HepG2 (cell line): ENCODE results near the gene SMARCA2. TPM values are rescaled to one million over a fixed set of nuclear protein-coding genes. Genes with fewer than 3 reads are reported as not detected.

Source experiments
- ATF7-NPFF ChIP-seq: sonication (generic); formaldehyde crosslinking; IDR thresholded peaks from 2 replicates; pipeline ENCODE4 v1.8.1; 2023; ENCODE audit warnings: mild to moderate bottlenecking, low read depth, missing genetic modification reagents, moderate library complexity
- CCAR2 ChIP-seq: fragments of 200-400 bp; formaldehyde crosslinking; optimal IDR thresholded peaks from 2 replicates; pipeline ENCODE3; 2018; ENCODE audit warnings: low read depth, mild to moderate bottlenecking, low read length, moderate library complexity
- CEBPG ChIP-seq: IDR thresholded peaks from 2 replicates; pipeline ENCODE4 v1.6.1; 2016
- FOSL1 ChIP-seq: sonication (generic); formaldehyde crosslinking; IDR thresholded peaks from 2 replicates; pipeline ENCODE4 v1.9.0; 2021; ENCODE audit warnings: missing genetic modification reagents, borderline replicate concordance
- GATA4 ChIP-seq: sonication (generic); IDR thresholded peaks from 2 replicates; pipeline ENCODE4 v1.6.1; 2016; ENCODE audit warnings: antibody characterized with exemption, low read depth, borderline replicate concordance
- GFI1 ChIP-seq: sonication (generic); formaldehyde crosslinking; IDR thresholded peaks from 2 replicates; pipeline ENCODE4 v1.5.0; 2020; ENCODE audit warnings: missing genetic modification reagents, mild to moderate bottlenecking, borderline replicate concordance
- GMEB1 ChIP-seq: sonication (generic); formaldehyde crosslinking; IDR thresholded peaks from 2 replicates; pipeline ENCODE4 v1.5.1; 2020; ENCODE audit warnings: missing genetic modification reagents, mild to moderate bottlenecking, borderline replicate concordance
- MED13 ChIP-seq: sonication (generic); formaldehyde crosslinking; IDR thresholded peaks from 2 replicates; pipeline ENCODE4 v1.5.0; 2020; ENCODE audit warnings: missing genetic modification reagents
- NFKB2 ChIP-seq: sonication (generic); formaldehyde crosslinking; IDR thresholded peaks from 2 replicates; pipeline ENCODE4 v1.4.0; 2020; ENCODE audit warnings: missing genetic modification reagents, borderline replicate concordance
- NR2C2 ChIP-seq: sonication (generic); formaldehyde crosslinking; IDR thresholded peaks from 2 replicates; pipeline ENCODE4 v1.4.0; 2020; ENCODE audit warnings: missing genetic modification reagents, mild to moderate bottlenecking, moderate library complexity, borderline replicate concordance
- PAWR ChIP-seq: sonication (generic); formaldehyde crosslinking; IDR thresholded peaks from 2 replicates; pipeline ENCODE4 v1.4.0; 2020; ENCODE audit warnings: missing genetic modification reagents, mild to moderate bottlenecking, borderline replicate concordance
- POLR2AphosphoS2 ChIP-seq: IDR thresholded peaks from 2 replicates; pipeline ENCODE4 v1.6.1; 2011; ENCODE audit warnings: low read depth, low read length, improper control_type of control experiment
- PRMT3 ChIP-seq: sonication (generic); formaldehyde crosslinking; IDR thresholded peaks from 2 replicates; pipeline ENCODE4 v1.8.1; 2022; ENCODE audit warnings: low read depth, mild to moderate bottlenecking, moderate library complexity, missing genetic modification reagents, borderline replicate concordance
- RELA ChIP-seq: sonication (generic); formaldehyde crosslinking; IDR thresholded peaks from 2 replicates; pipeline ENCODE4 v1.4.0; 2020; ENCODE audit warnings: missing genetic modification reagents
- SAP130 ChIP-seq: IDR thresholded peaks from 2 replicates; pipeline ENCODE4 v1.6.1; 2016; ENCODE audit warnings: low read depth
- SPEN ChIP-seq: sonication (generic); formaldehyde crosslinking; IDR thresholded peaks from 2 replicates; pipeline ENCODE4 v1.5.1; 2020; ENCODE audit warnings: low read depth, mild to moderate bottlenecking, missing genetic modification reagents
- ZFY ChIP-seq: sonication (generic); formaldehyde crosslinking; IDR thresholded peaks from 2 replicates; pipeline ENCODE4 v1.4.0; 2020; ENCODE audit warnings: missing genetic modification reagents
- ZNF501 ChIP-seq: sonication (generic); formaldehyde crosslinking; IDR thresholded peaks from 2 replicates; pipeline ENCODE4 v1.5.1; 2020; ENCODE audit warnings: mild to moderate bottlenecking, moderate library complexity, missing genetic modification reagents
- ZNF841 ChIP-seq: sonication (generic); formaldehyde crosslinking; IDR thresholded peaks from 2 replicates; pipeline ENCODE4 v1.8.1; 2023; ENCODE audit warnings: missing genetic modification reagents, borderline replicate concordance
- polyA plus RNA-seq, 8 experiments: library from polyadenylated mRNA; depleted of rRNA in 3 of 8; stranded (reverse) in 7 of 8; unstranded in 1 of 8; fragments of >200 nt; fragmentation: Illumina TruSeq in 4 of 8; extraction: Trizol in 4 of 8; gene quantifications; 2 replicates each; pipeline versions ENCODE4 v1.2.1 to v1.2.3, GENCODE V29; 2011 to 2016; ENCODE audit warnings: low read depth in 4 of 8, missing spikeins in 1 of 8, mixed read lengths in 1 of 8; ENCODE audit not compliant: insufficient read depth in 1 of 8
- total RNA-seq, 5 experiments: library from RNA; depleted of rRNA; stranded (reverse); fragments of >200 nt; fragmentation: Illumina TruSeq; extraction: Trizol; gene quantifications; 2 replicates each; pipeline ENCODE4 v1.2.3, GENCODE V29; 2016; ENCODE audit warnings: low read depth in 1 of 5
- TF ChIP-seq, protein P1 (sequence below): sonication (generic); formaldehyde crosslinking; IDR thresholded peaks from 2 replicates; pipeline ENCODE4 v1.4.0; 2020; ENCODE audit warnings: missing genetic modification reagents
- TF ChIP-seq, protein P2 (sequence below): sonication (generic); formaldehyde crosslinking; IDR thresholded peaks from 2 replicates; pipeline ENCODE4; 2020; ENCODE audit warnings: missing genetic modification reagents, mild to moderate bottlenecking, borderline replicate concordance

Gene SMARCA2
- total and polyA plus RNA-seq, 2 of the 13 experiments (the other 11 are each of a cell fraction or from before 2014, with no cell fraction given): 22.5 to 23.7 TPM

- TF ChIP-seq, protein P1, sequence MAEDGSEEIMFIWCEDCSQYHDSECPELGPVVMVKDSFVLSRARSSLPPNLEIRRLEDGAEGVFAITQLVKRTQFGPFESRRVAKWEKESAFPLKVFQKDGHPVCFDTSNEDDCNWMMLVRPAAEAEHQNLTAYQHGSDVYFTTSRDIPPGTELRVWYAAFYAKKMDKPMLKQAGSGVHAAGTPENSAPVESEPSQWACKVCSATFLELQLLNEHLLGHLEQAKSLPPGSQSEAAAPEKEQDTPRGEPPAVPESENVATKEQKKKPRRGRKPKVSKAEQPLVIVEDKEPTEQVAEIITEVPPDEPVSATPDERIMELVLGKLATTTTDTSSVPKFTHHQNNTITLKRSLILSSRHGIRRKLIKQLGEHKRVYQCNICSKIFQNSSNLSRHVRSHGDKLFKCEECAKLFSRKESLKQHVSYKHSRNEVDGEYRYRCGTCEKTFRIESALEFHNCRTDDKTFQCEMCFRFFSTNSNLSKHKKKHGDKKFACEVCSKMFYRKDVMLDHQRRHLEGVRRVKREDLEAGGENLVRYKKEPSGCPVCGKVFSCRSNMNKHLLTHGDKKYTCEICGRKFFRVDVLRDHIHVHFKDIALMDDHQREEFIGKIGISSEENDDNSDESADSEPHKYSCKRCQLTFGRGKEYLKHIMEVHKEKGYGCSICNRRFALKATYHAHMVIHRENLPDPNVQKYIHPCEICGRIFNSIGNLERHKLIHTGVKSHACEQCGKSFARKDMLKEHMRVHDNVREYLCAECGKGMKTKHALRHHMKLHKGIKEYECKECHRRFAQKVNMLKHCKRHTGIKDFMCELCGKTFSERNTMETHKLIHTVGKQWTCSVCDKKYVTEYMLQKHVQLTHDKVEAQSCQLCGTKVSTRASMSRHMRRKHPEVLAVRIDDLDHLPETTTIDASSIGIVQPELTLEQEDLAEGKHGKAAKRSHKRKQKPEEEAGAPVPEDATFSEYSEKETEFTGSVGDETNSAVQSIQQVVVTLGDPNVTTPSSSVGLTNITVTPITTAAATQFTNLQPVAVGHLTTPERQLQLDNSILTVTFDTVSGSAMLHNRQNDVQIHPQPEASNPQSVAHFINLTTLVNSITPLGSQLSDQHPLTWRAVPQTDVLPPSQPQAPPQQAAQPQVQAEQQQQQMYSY (CRISPR knock-in tag): peak; percentile 100
- no peak; the same call in 1 of the 2 replicates for TF ChIP-seq GATA4
- 0 out of 2 replicates have a peak, but pooled peaks have one; percentile 51 for TF ChIP-seq ZNF841
- TF ChIP-seq CEBPG (CRISPR knock-in tag): peak; percentile 14; the same call in 1 of the 2 replicates
- TF ChIP-seq SPEN (CRISPR knock-in tag): peak; percentile 64; the same call in 1 of the 2 replicates
- TF ChIP-seq GFI1 (CRISPR knock-in tag): no peak
- TF ChIP-seq CCAR2: peak; percentile 52
- TF ChIP-seq POLR2AphosphoS2: no peak
- TF ChIP-seq FOSL1 (CRISPR knock-in tag): no peak
- peak; percentile 64 for TF ChIP-seq SAP130 (CRISPR knock-in tag)
- 0 out of 2 replicates have a peak, but pooled peaks have one; percentile 21 for TF ChIP-seq ATF7-NPFF
- TF ChIP-seq NFKB2 (CRISPR knock-in tag): peak; percentile 89; the same call in 1 of the 2 replicates
- peak; percentile 58 for TF ChIP-seq ZFY (CRISPR knock-in tag)
- peak; percentile 76 for TF ChIP-seq ZNF501 (CRISPR knock-in tag)
- no peak for TF ChIP-seq PRMT3 (CRISPR knock-in tag)
- TF ChIP-seq MED13 (CRISPR knock-in tag): peak; percentile 20; the same call in 1 of the 2 replicates
- peak; percentile 61; the same call in 1 of the 2 replicates for TF ChIP-seq GMEB1 (CRISPR knock-in tag)
- TF ChIP-seq RELA (CRISPR knock-in tag): no peak
- TF ChIP-seq, protein P2, sequence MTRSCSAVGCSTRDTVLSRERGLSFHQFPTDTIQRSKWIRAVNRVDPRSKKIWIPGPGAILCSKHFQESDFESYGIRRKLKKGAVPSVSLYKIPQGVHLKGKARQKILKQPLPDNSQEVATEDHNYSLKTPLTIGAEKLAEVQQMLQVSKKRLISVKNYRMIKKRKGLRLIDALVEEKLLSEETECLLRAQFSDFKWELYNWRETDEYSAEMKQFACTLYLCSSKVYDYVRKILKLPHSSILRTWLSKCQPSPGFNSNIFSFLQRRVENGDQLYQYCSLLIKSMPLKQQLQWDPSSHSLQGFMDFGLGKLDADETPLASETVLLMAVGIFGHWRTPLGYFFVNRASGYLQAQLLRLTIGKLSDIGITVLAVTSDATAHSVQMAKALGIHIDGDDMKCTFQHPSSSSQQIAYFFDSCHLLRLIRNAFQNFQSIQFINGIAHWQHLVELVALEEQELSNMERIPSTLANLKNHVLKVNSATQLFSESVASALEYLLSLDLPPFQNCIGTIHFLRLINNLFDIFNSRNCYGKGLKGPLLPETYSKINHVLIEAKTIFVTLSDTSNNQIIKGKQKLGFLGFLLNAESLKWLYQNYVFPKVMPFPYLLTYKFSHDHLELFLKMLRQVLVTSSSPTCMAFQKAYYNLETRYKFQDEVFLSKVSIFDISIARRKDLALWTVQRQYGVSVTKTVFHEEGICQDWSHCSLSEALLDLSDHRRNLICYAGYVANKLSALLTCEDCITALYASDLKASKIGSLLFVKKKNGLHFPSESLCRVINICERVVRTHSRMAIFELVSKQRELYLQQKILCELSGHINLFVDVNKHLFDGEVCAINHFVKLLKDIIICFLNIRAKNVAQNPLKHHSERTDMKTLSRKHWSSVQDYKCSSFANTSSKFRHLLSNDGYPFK (CRISPR knock-in tag): no peak
- no peak for TF ChIP-seq NR2C2 (CRISPR knock-in tag)
- no peak for TF ChIP-seq PAWR (CRISPR knock-in tag)
Observed at GRCh38 chr9:2241836-2242741, 226.9 kb downstream of the SMARCA2 start (continued).
